ENCODE results near the gene FARP1. TPM values are rescaled to one million over a fixed set of nuclear protein-coding genes. Genes with fewer than 3 reads are reported as not detected.

Gene FARP1
- total and polyA plus RNA-seq, 2 of the 13 experiments (the other 11 are each of a cell fraction or from before 2014, with no cell fraction given): 70.6 to 126 TPM

DNA sequence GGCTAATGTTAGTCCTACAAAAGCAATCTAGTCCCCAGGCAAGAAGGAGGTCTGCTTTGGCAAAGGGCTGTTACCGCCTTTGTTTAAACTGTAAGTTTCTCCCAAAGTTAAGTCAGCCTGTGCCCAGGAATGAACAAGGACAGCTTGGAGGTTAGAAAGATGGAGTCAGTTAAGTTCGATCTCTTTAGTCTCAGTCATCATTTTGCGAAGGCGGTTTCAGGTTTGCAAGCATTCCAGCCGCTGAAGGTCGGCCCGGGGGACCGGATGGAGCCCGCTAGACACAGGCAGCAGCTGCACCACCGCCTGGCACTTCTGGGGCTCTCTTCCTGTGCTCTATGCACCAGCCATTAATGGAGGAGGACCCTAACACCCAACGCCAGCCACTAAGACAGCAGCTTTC, 342.7 kb downstream of the FARP1 start:
- Histone ChIP-seq H3K4me3 (replicated peaks in 1 of 3; ENCODE audit: insufficient read depth in 1 of 3, low read depth in 2 of 3, low read length in 3 of 3) (peak overlapping the region in 1 of 3 experiments; percentile 66; a peak in 1 of 6 replicates), H3K79me2 (ENCODE audit: insufficient read depth, low read length) (peaks cover 99% of the 10 kb centered on the region), H3K27ac (ENCODE audit: extremely low read length, insufficient read depth, low read length) (peak overlapping the region; percentile 88), H4K20me1 (ENCODE audit: insufficient read depth, low read length) (peaks cover 7% of the 10 kb centered on the region), H3K4me1 (ENCODE audit: insufficient read depth, low read length) (peaks cover 95% of the 10 kb centered on the region), H3K9me3 (ENCODE audit: low read length) (no peaks in the 10 kb centered on the region), H3K4me2 (ENCODE audit: low read depth, low read length) (peak overlapping the region; percentile 85), H3K36me3 (replicated peaks in 1 of 2; ENCODE audit: control insufficient read depth in 1 of 2, insufficient read depth in 2 of 2, low read length in 2 of 2) (peaks cover 6 to 15% of the 10 kb centered on the region in 2 experiments; a peak in 4 of 5 replicates), H2AFZ (ENCODE audit: low read length) (no peak overlapping the region), H3K9ac (ENCODE audit: insufficient read depth, low read depth, low read length) (no peak overlapping the region), H3K27me3 (ENCODE audit: control insufficient read depth in 1 of 2, insufficient read depth in 2 of 2, low read length in 2 of 2) (no peaks in the 10 kb centered on the region)
- ChIA-PET CTCF (ENCODE audit: low intra/inter-chr PET ratio, low total read pairs) (no interaction called here), POLR2A (interaction anchor here (1.4 to 2.8 kb wide), 6 partner anchors 10 to 92 kb away, joined by 3 to 21 read pairs (median 12); partner anchors contain the start of gene STK24)
- DNase-seq (ENCODE audit: low spot score) (no peak), ATAC-seq (no peak), FAIRE-seq (no peak)
- in situ Hi-C loops (cut with HindIII; ENCODE audit: extremely low pct_ligation_motif_present, low pct_unique_long_range_greater_than_20kb): no loop called here
- whole genome bisulfite sequencing (ENCODE audit: low lambda C conversion rate): 91% methylated on average over 11 of the region's 11 CpGs
- TF ChIP-seq, protein P1, sequence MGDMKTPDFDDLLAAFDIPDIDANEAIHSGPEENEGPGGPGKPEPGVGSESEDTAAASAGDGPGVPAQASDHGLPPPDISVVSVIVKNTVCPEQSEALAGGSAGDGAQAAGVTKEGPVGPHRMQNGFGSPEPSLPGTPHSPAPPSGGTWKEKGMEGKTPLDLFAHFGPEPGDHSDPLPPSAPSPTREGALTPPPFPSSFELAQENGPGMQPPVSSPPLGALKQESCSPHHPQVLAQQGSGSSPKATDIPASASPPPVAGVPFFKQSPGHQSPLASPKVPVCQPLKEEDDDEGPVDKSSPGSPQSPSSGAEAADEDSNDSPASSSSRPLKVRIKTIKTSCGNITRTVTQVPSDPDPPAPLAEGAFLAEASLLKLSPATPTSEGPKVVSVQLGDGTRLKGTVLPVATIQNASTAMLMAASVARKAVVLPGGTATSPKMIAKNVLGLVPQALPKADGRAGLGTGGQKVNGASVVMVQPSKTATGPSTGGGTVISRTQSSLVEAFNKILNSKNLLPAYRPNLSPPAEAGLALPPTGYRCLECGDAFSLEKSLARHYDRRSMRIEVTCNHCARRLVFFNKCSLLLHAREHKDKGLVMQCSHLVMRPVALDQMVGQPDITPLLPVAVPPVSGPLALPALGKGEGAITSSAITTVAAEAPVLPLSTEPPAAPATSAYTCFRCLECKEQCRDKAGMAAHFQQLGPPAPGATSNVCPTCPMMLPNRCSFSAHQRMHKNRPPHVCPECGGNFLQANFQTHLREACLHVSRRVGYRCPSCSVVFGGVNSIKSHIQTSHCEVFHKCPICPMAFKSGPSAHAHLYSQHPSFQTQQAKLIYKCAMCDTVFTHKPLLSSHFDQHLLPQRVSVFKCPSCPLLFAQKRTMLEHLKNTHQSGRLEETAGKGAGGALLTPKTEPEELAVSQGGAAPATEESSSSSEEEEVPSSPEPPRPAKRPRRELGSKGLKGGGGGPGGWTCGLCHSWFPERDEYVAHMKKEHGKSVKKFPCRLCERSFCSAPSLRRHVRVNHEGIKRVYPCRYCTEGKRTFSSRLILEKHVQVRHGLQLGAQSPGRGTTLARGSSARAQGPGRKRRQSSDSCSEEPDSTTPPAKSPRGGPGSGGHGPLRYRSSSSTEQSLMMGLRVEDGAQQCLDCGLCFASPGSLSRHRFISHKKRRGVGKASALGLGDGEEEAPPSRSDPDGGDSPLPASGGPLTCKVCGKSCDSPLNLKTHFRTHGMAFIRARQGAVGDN (CRISPR knock-in tag; IDR thresholded peaks at IDR 0.05): peak; percentile 61
- no peak for TF ChIP-seq ELF1 (CRISPR knock-in tag; IDR thresholded peaks at IDR 0.05)
- TF ChIP-seq SP2 (CRISPR knock-in tag; IDR thresholded peaks at IDR 0.05): no peak
- TF ChIP-seq SNAPC2 (CRISPR knock-in tag; IDR thresholded peaks at IDR 0.05): no peak
- TF ChIP-seq ELF4 (CRISPR knock-in tag; IDR thresholded peaks at IDR 0.05; ENCODE audit: borderline replicate concordance): no peak
- TF ChIP-seq, protein P2, sequence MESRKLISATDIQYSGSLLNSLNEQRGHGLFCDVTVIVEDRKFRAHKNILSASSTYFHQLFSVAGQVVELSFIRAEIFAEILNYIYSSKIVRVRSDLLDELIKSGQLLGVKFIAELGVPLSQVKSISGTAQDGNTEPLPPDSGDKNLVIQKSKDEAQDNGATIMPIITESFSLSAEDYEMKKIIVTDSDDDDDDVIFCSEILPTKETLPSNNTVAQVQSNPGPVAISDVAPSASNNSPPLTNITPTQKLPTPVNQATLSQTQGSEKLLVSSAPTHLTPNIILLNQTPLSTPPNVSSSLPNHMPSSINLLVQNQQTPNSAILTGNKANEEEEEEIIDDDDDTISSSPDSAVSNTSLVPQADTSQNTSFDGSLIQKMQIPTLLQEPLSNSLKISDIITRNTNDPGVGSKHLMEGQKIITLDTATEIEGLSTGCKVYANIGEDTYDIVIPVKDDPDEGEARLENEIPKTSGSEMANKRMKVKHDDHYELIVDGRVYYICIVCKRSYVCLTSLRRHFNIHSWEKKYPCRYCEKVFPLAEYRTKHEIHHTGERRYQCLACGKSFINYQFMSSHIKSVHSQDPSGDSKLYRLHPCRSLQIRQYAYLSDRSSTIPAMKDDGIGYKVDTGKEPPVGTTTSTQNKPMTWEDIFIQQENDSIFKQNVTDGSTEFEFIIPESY (CRISPR knock-in tag; IDR thresholded peaks at IDR 0.05): peak; percentile 88
- peak; percentile 67; the same call in 1 of the 2 replicates for TF ChIP-seq ZBTB38 (CRISPR knock-in tag; IDR thresholded peaks at IDR 0.05)
- intact Hi-C loops (cut with micrococcal nuclease; ENCODE audit: unreplicated experiment): loop anchor here (2.0 kb wide), 1 partner anchor 83 kb away; no protein-coding TSS in a partner anchor
- BruUV-seq (replicated peaks): no TSS peak

Data from HepG2 (cell line).